Stimulated activated memory B cell treated with anti-CD40 and anti-IgM and Interleukin-4, amounts not matched to agents 10 μg/mL and 1 μg/mL and 100 μg/mL, for 72 hours (primary cell): Measurements from ENCODE around the gene HHIPL1.

Source experiments
- ATAC-seq: fragments of 150-1000 bp; cut with Tn5 transposase; 2 replicates; pipeline ENCODE4 v1.10.0; 2021
- H3K27ac Mint-ChIP-seq: one replicate; pipeline ENCODE4 v1.8.0; 2022; ENCODE audit warnings: mild to moderate bottlenecking, mixed read lengths
- H3K27me3 Mint-ChIP-seq: one replicate; pipeline ENCODE4 v1.8.0; 2022; ENCODE audit warnings: mixed read lengths
- H3K36me3 Mint-ChIP-seq: one replicate; pipeline ENCODE4 v1.8.0; 2022; ENCODE audit warnings: mixed read lengths
- H3K4me1 Mint-ChIP-seq: one replicate; pipeline ENCODE4 v1.8.0; 2022; ENCODE audit warnings: mixed read lengths
- H3K4me3 Mint-ChIP-seq: one replicate; pipeline ENCODE4 v1.8.0; 2022; ENCODE audit warnings: mild to moderate bottlenecking, moderate library complexity, mixed read lengths
- H3K9me3 Mint-ChIP-seq: one replicate; pipeline ENCODE4 v1.8.0; 2022; ENCODE audit warnings: mixed read lengths

HHIPL1 gene

GRCh38 chr14:99691111-99691885 is 46.4 kb downstream of the HHIPL1 start:
- no peak overlapping the region for H3K4me3 Mint-ChIP-seq
- H3K4me1 Mint-ChIP-seq: peaks cover 5% of the 10 kb centered on the region
- peaks cover 60% of the 10 kb centered on the region for H3K27me3 Mint-ChIP-seq
- H3K36me3 Mint-ChIP-seq: no peaks in the 10 kb centered on the region
- H3K27ac Mint-ChIP-seq: no peak overlapping the region
- no peak for ATAC-seq
- no peaks in the 10 kb centered on the region for H3K9me3 Mint-ChIP-seq

GRCh38 chr14:99693918-99694317 is 49.0 kb downstream of the HHIPL1 start:
- no peaks in the 10 kb centered on the region for H3K9me3 Mint-ChIP-seq
- H3K4me3 Mint-ChIP-seq: no peak overlapping the region
- H3K27me3 Mint-ChIP-seq: peaks cover 44% of the 10 kb centered on the region
- no peaks in the 10 kb centered on the region for H3K36me3 Mint-ChIP-seq
- H3K27ac Mint-ChIP-seq: no peak overlapping the region
- H3K4me1 Mint-ChIP-seq: no peaks in the 10 kb centered on the region
- ATAC-seq: no peak

- Mint-ChIP-seq H3K27ac (no peak overlapping the region), H3K4me1 (no peaks in the 10 kb centered on the region), H3K9me3 (peaks cover under 1% of the 10 kb centered on the region), H3K4me3 (no peak overlapping the region), H3K27me3 (peaks cover 23% of the 10 kb centered on the region), H3K36me3 (no peaks in the 10 kb centered on the region)
- no peak for ATAC-seq
Observed at GRCh38 chr14:99696929-99697328, 52.0 kb downstream of the HHIPL1 start.

GRCh38 chr14:99698236-99698635 is 53.3 kb downstream of the HHIPL1 start:
- Mint-ChIP-seq H3K9me3 (peaks cover 9% of the 10 kb centered on the region), H3K4me1 (no peaks in the 10 kb centered on the region), H3K27me3 (peaks cover 26% of the 10 kb centered on the region)

DNA sequence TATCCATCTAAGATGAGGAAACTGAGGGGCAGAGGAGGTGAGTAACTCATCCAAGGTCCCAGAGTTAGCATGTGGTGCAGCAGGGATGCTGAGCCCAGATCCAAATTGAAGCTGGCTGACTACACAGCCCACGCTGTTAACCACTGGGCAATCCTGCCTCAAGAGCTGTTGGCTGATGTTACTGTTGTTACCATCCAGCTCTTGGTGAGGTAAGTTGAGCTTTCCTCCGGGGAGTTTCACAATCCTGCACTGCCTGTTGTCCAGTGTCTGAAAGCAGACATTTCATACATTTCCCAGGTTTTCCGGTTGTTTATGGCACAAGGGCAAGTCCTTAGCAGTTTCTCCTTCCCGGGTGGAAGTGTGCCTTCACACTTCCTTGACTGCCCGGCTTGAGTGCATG is 53.7 kb downstream of the HHIPL1 start:
- Mint-ChIP-seq H3K27me3 (peaks cover 30% of the 10 kb centered on the region), H3K9me3 (peaks cover 13% of the 10 kb centered on the region), H3K4me1 (no peaks in the 10 kb centered on the region), H3K36me3 (peaks cover 8% of the 10 kb centered on the region), H3K4me3 (no peak overlapping the region), H3K27ac (no peak overlapping the region)
- no peak for ATAC-seq

More at GRCh38 chr14:99698236-99698635, 53.3 kb downstream of the HHIPL1 start:
- peaks cover 4% of the 10 kb centered on the region for H3K36me3 Mint-ChIP-seq
- no peak overlapping the region for H3K4me3 Mint-ChIP-seq
- H3K27ac Mint-ChIP-seq: no peak overlapping the region
- ATAC-seq: no peak

GRCh38 chr14:99699085-99699760 is 54.3 kb downstream of the HHIPL1 start:
- Mint-ChIP-seq H3K27ac (no peak overlapping the region), H3K4me1 (no peaks in the 10 kb centered on the region), H3K9me3 (peaks cover 14% of the 10 kb centered on the region), H3K36me3 (peaks cover 9% of the 10 kb centered on the region), H3K4me3 (no peak overlapping the region), H3K27me3 (peaks cover 32% of the 10 kb centered on the region)
- ATAC-seq: no peak

- no peak overlapping the region for H3K27ac Mint-ChIP-seq
- peaks cover 9% of the 10 kb centered on the region for H3K36me3 Mint-ChIP-seq
- no peak for ATAC-seq
- H3K4me3 Mint-ChIP-seq: no peak overlapping the region
- H3K4me1 Mint-ChIP-seq: no peaks in the 10 kb centered on the region
- H3K27me3 Mint-ChIP-seq: peaks cover 39% of the 10 kb centered on the region
- H3K9me3 Mint-ChIP-seq: peaks cover 19% of the 10 kb centered on the region
Observed at GRCh38 chr14:99699861-99700260, 54.9 kb downstream of the HHIPL1 start.

GRCh38 chr14:99700379-99700778 is 55.5 kb downstream of the HHIPL1 start:
- Mint-ChIP-seq H3K36me3 (peaks cover 9% of the 10 kb centered on the region), H3K27me3 (peaks cover 40% of the 10 kb centered on the region), H3K4me3 (no peak overlapping the region), H3K27ac (no peak overlapping the region), H3K4me1 (no peaks in the 10 kb centered on the region), H3K9me3 (peaks cover 19% of the 10 kb centered on the region)
- no peak for ATAC-seq

- Mint-ChIP-seq H3K4me3 (no peak overlapping the region), H3K27me3 (peaks cover 42% of the 10 kb centered on the region), H3K4me1 (no peaks in the 10 kb centered on the region), H3K9me3 (peaks cover 19% of the 10 kb centered on the region), H3K27ac (no peak overlapping the region), H3K36me3 (peaks cover 9% of the 10 kb centered on the region)
- no peak for ATAC-seq
Observed at GRCh38 chr14:99701260-99701659, 56.3 kb downstream of the HHIPL1 start.

- H3K27ac Mint-ChIP-seq: no peak overlapping the region
- peaks cover 19% of the 10 kb centered on the region for H3K9me3 Mint-ChIP-seq
- peaks cover 48% of the 10 kb centered on the region for H3K27me3 Mint-ChIP-seq
- peaks cover 9% of the 10 kb centered on the region for H3K36me3 Mint-ChIP-seq
- H3K4me3 Mint-ChIP-seq: no peak overlapping the region
- ATAC-seq: no peak
- no peaks in the 10 kb centered on the region for H3K4me1 Mint-ChIP-seq
Observed at GRCh38 chr14:99702115-99702514, 57.2 kb downstream of the HHIPL1 start.

- H3K4me1 Mint-ChIP-seq: no peaks in the 10 kb centered on the region
- ATAC-seq: no peak
- H3K27ac Mint-ChIP-seq: no peak overlapping the region
- H3K27me3 Mint-ChIP-seq: peaks cover 43% of the 10 kb centered on the region
- no peak overlapping the region for H3K4me3 Mint-ChIP-seq
- H3K9me3 Mint-ChIP-seq: peaks cover 19% of the 10 kb centered on the region
- H3K36me3 Mint-ChIP-seq: peaks cover 9% of the 10 kb centered on the region
Observed at GRCh38 chr14:99703381-99703780, 58.5 kb downstream of the HHIPL1 start.

GRCh38 chr14:99704037-99704436 is 59.1 kb downstream of the HHIPL1 start:
- no peak overlapping the region for H3K27ac Mint-ChIP-seq
- H3K4me1 Mint-ChIP-seq: no peaks in the 10 kb centered on the region
- no peak for ATAC-seq

DNA sequence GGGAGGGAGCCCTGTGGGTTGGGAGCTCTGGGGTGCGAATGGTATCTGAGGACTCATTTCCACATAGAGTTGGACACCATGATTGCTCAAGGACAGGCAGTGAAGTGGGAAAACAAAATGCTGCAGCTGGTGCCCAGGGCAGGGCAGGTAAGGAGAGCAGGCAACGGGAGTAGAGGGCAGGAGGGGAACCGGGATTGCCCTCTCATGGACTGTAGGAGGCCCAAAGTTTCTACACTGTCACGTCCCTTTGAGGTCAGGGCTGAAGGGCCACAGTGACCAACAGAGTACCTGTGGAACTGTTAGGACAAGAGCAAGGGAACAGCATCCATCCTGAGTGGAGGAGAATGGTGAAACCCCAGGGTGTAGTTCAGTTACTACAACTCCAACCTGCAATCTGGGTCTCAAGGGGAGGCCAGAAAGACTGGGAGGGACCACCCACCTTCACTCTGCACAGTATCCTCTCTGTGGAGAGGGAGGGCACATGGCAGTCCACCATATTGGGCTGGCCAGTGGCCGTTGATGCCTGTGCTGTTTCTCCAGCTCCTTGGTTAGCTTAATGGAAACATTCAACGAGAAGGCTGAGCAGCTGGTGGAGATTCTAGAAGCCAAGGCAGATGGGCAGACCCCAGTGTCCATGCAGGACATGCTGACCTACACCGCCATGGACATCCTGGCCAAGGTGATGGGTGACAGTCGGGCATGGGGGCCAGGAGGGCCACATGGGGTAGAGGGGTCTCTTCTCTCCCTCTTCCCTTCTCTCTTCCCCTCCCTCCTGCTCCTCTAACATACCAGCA is 61.4 kb downstream of the HHIPL1 start:
- no peaks in the 10 kb centered on the region for H3K4me1 Mint-ChIP-seq
- peaks cover 22% of the 10 kb centered on the region for H3K9me3 Mint-ChIP-seq
- no peak overlapping the region for H3K27ac Mint-ChIP-seq

More at GRCh38 chr14:99704037-99704436, 59.1 kb downstream of the HHIPL1 start:
- H3K27me3 Mint-ChIP-seq: peaks cover 40% of the 10 kb centered on the region
- H3K36me3 Mint-ChIP-seq: peaks cover 9% of the 10 kb centered on the region
- peaks cover 22% of the 10 kb centered on the region for H3K9me3 Mint-ChIP-seq
- no peak overlapping the region for H3K4me3 Mint-ChIP-seq

DNA sequence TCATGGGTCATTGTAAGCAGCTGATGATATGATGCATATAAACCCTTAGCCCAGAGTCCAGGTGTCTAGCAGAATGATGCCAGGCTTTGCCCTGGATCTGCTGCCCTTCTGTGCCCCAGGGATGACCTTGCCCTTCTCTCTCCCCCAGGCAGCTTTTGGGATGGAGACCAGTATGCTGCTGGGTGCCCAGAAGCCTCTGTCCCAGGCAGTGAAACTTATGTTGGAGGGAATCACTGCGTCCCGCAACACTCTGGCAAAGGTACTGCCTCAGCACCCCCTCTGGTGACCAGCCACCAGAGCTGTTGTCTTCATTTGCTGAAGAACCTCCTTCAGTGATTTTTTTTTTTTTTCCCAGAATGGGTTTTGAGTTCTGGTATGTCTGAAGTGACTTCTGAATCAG is 62.5 kb downstream of the HHIPL1 start:
- Mint-ChIP-seq H3K4me1 (no peaks in the 10 kb centered on the region), H3K9me3 (peaks cover 24% of the 10 kb centered on the region), H3K27ac (no peak overlapping the region), H3K27me3 (peaks cover 37% of the 10 kb centered on the region), H3K4me3 (no peak overlapping the region), H3K36me3 (peaks cover 9% of the 10 kb centered on the region)
- no peak for ATAC-seq

More for the DNA sequence above, 61.4 kb downstream of the HHIPL1 start:
- peaks cover 32% of the 10 kb centered on the region for H3K27me3 Mint-ChIP-seq
- no peak overlapping the region for H3K4me3 Mint-ChIP-seq
- no peak for ATAC-seq
- H3K36me3 Mint-ChIP-seq: peaks cover 9% of the 10 kb centered on the region

- Mint-ChIP-seq H3K4me1 (no peaks in the 10 kb centered on the region), H3K27ac (no peak overlapping the region), H3K36me3 (peaks cover 8% of the 10 kb centered on the region), H3K27me3 (peaks cover 40% of the 10 kb centered on the region), H3K9me3 (peaks cover 24% of the 10 kb centered on the region), H3K4me3 (no peak overlapping the region)
- ATAC-seq: no peak
Observed at GRCh38 chr14:99707921-99708320, 63.0 kb downstream of the HHIPL1 start.
